Measurements from ENCODE around the gene THAP12. TPM values are rescaled to one million over a fixed set of nuclear protein-coding genes. Genes with fewer than 3 reads are reported as not detected.

The THAP12 gene
- total and polyA plus RNA-seq, 10 of the 15 experiments (the other 5 are each of a cell fraction or from before 2014, with no cell fraction given), result 12.6 to 45.6 (median 22.3) TPM

DNA sequence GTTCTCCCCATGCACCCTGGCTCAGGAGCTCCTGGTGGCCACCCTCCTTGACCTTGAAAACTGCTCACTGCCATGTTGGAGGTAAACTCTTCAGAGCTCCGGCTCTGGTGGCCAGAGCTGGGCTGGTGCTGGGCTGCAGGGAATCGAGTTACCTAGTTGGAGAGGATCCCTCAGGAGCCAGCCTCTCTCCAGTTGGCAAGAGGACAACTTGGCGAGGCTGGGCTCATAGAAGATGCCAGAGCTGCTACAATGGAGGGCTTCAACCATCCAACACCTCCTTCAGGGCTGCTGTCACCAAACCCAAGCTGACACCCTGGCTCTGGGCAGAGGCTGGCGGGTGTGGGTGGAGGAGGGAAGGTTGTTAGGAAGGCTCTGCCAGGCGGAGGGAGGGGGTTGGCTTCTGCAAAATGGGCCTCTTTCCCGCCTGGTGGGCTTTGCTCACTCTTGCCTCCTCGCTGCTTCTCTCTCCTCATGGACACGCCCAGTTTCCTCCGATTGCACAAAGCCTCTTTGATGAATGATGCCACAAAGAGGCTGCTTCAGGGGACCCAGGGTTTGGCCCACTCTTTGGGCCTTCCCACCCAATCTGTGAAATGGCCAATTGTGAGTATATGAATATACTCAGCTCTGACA is 53.1 kb downstream of the THAP12 start:
- no peaks in the 10 kb centered on the region for H4K20me1 ChIP-seq (ENCODE audit: control insufficient read depth, insufficient read depth)
- H3K4me1 ChIP-seq (ENCODE audit: control insufficient read depth, insufficient read depth, low read length), result no peaks in the 10 kb centered on the region
- no peaks in the 10 kb centered on the region for H3K79me2 ChIP-seq (ENCODE audit: control insufficient read depth, insufficient read depth, low read length)
- no peak overlapping the region for H3K27ac ChIP-seq (ENCODE audit: control insufficient read depth, insufficient read depth)
- intact Hi-C loops (cut with micrococcal nuclease; ENCODE audit: unreplicated experiment), result loop anchor here (10.0 kb wide), 1 partner anchor 613 kb away; the partner anchor contains the start of gene MOGAT2
- H3K9ac ChIP-seq (ENCODE audit: control insufficient read depth, insufficient read depth, low read length), result no peak overlapping the region
- FAIRE-seq, result no peak
- no peaks in the 10 kb centered on the region for H3K36me3 ChIP-seq (ENCODE audit: control insufficient read depth in 2 of 2, insufficient read depth in 2 of 2, low read length in 1 of 2)
- ATAC-seq, result no peak
- POLR2A ChIA-PET, result no interaction called here
- RAD21 ChIA-PET (ENCODE audit: unreplicated experiment), result interaction anchor here (1.1 kb wide), 1 partner anchor 8 kb away, joined by 4 read pairs; no protein-coding TSS in a partner anchor
- no peak for DNase-seq (ENCODE audit: low read depth, low spot score)
- no peak overlapping the region for H2AFZ ChIP-seq (ENCODE audit: control insufficient read depth, low read depth, low read length)
- CTCF ChIA-PET, result interaction anchor here (0.6 to 1.7 kb wide), 4 partner anchors 9 to 354 kb away, joined by 3 to 6 read pairs (median 3); no protein-coding TSS in a partner anchor
- peaks cover under 1 to 1% of the 10 kb centered on the region in 2 experiments; a peak in 3 of 4 replicates for H3K27me3 ChIP-seq (replicated peaks in 1 of 2; ENCODE audit: control insufficient read depth in 2 of 2, insufficient read depth in 2 of 2, low read length in 1 of 2)
- TF ChIP-seq MEF2A (IDR thresholded peaks at IDR 0.05; ENCODE audit: insufficient read depth, low read depth, low read length) (no peak), SP1 (IDR thresholded peaks at IDR 0.05; ENCODE audit: low read depth, low read length) (no peak), CREB1 (IDR thresholded peaks at IDR 0.05; ENCODE audit: low read depth) (no peak), JUNB (IDR thresholded peaks at IDR 0.05) (no peak), STAT3 (IDR thresholded peaks at IDR 0.05; ENCODE audit: low read depth, low read length) (no peak), ZNF274 (IDR thresholded peaks at IDR 0.05; ENCODE audit: insufficient read depth, insufficient read length) (no peak), BRCA1 (IDR thresholded peaks at IDR 0.05; ENCODE audit: low read depth, low read length) (no peak), STAT1 (conservative IDR thresholded peaks at IDR 0.05) (no peak), ASH2L (IDR thresholded peaks at IDR 0.05; ENCODE audit: borderline replicate concordance, low read depth) (no peak), CHD4 (IDR thresholded peaks at IDR 0.05) (no peak), SREBF1 (IDR thresholded peaks at IDR 0.05; ENCODE audit: low read length) (no peak), GABPA (IDR thresholded peaks at IDR 0.05; ENCODE audit: low read depth) (no peak), TARDBP (IDR thresholded peaks at IDR 0.05; ENCODE audit: borderline replicate concordance) (no peak)
- TF ChIP-seq, protein P1, sequence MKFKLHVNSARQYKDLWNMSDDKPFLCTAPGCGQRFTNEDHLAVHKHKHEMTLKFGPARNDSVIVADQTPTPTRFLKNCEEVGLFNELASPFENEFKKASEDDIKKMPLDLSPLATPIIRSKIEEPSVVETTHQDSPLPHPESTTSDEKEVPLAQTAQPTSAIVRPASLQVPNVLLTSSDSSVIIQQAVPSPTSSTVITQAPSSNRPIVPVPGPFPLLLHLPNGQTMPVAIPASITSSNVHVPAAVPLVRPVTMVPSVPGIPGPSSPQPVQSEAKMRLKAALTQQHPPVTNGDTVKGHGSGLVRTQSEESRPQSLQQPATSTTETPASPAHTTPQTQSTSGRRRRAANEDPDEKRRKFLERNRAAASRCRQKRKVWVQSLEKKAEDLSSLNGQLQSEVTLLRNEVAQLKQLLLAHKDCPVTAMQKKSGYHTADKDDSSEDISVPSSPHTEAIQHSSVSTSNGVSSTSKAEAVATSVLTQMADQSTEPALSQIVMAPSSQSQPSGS (IDR thresholded peaks at IDR 0.05; ENCODE audit: low read length), result no peak
- TF ChIP-seq, protein P2, sequence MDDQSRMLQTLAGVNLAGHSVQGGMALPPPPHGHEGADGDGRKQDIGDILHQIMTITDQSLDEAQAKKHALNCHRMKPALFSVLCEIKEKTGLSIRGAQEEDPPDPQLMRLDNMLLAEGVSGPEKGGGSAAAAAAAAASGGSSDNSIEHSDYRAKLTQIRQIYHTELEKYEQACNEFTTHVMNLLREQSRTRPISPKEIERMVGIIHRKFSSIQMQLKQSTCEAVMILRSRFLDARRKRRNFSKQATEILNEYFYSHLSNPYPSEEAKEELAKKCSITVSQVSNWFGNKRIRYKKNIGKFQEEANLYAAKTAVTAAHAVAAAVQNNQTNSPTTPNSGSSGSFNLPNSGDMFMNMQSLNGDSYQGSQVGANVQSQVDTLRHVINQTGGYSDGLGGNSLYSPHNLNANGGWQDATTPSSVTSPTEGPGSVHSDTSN (IDR thresholded peaks at IDR 0.05; ENCODE audit: insufficient replicate concordance, low read depth, low read length), result no peak
- in situ Hi-C loops (cut with MboI), result no loop called here
- SMC1A ChIA-PET (ENCODE audit: uncharacterized antibody, unreplicated experiment), result interaction anchor here (0.5 kb wide), 1 partner anchor 193 kb away, joined by 3 read pairs; no protein-coding TSS in a partner anchor
- BruUV-seq (replicated peaks), result no TSS peak
- no peak overlapping the region for H3K4me2 ChIP-seq (ENCODE audit: control insufficient read depth, insufficient read depth)
- no peak overlapping the region for H3K4me3 ChIP-seq
- 24% methylated on average over 9 of the region's 9 CpGs for WGBS (ENCODE audit: insufficient coverage, insufficient replicate concordance, low lambda C conversion rate, missing lambda C conversion rate)
- no peaks in the 10 kb centered on the region for H3K9me3 ChIP-seq (replicated peaks; ENCODE audit: control insufficient read depth, insufficient read depth, low read length)

Data from GM12878 (cell line).